GM19035 (cell line): ENCODE data around the gene IPO5.

ENCODE experiments used
- ATAC-seq: cut with Tn5 transposase; IDR thresholded peaks from one replicate; pipeline ENCODE4 v1.9.1; 2021; ENCODE audit not compliant: unreplicated experiment

Gene IPO5

DNA sequence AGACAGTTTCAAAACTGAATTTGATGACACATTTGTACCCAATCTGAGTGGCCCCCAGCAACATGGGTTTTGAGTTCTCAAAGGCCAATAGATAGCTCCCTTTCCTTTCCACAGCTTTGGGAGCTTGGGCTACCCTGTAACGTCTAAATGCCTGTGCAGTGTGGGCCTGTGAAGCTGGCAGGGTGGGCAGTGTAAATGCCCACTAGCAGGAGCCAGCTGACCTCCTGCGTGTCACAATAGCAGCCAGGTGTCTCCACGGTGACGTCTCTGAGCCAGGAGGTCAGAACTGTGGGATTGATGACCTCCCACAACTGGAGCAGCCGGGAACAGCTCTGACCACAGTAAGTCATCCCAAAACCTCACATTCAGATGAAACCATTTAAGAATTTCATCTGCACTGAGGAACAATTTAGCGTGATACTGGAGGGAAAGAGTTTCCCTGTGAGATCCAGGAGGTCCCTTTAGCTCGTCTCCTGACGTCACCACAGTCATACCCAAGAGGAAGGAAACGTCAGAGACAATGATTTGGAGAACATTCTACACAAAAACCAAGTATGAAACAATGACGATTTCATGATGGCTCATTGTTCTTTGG, at the start of gene IPO5:
IPO5 (plus strand) TSS at position 300 of the 595 bp plus-strand sequence. CDS start 23,022 bp downstream, outside the sequence.
- ATAC-seq: no peak

DNA sequence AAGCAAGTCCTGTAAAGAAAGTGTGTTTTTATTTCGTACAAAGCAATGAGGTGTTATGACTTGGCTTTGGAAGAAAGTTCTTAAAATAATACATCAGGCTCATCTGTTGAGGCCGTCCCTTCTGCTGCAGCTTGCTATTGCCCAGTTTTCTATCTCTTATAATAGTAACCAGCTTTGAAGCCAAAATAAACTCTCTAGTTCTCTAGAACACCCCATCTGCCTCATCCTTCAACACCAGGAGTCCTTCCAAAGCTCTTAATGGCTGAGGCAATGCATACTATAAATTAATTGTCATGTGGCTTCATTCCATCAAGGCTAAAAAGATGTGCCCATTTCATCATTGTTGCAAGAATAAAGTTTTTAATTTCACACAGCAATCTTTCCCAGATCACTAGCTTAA, 49.4 kb upstream of the IPO5 start:
- ATAC-seq: no peak

DNA sequence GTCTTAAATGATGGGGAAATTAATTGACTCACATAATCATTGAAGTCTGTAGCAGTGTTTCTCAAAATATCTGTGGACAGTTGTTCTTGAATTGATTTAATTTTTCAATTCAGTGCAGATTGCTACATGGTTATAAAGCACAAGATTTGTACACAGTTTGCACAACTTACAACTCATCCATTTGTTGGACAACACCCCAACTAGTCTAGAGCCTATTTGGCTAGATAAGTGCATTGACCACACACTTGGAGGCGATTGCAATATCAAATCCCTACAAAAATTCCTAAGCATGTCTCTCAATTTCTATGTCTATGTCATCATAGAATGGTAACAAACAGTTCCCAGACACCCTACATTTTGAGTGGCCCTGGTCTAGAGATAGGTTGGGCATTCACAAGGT, 48.0 kb upstream of the IPO5 start:
- ATAC-seq: no peak

DNA sequence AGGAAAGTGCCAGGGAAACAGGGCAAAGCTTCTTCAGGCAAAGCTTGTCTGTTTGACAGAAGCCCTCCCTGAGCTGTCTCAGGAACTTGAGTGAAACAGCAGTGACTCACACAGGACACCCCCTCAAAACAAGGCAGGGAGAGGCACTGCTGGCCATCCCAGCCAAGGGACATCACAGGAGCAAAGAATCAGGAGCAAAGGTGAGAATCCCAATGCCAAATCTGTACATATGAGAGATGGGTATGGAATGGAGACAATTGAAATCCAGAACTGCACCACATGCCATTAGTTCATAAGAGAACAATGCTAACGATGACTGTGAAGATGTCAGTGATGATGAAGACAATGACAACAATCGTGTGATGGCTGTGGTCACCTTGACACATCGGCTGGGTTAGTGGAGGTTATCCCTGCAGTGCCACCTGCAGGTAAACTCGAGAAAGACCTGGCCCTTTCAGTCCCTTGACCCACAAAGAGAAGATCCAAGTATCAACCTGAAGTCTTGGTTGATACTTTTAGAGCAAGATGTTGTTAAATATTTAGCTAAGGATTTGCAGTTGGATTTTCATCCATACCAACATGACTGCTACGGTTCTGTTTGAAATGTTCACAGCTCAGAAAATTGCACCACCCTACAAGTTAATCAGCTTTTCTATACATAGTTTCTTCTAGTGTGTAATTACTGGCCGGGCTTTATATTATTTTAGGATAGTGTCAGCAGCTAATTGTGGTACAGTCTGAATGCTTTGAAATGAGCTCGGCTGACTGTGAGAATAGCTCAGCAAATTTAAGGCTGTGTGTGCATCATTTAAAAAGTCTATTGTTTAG, 42.0 kb upstream of the IPO5 start:
- peak; percentile 82 for ATAC-seq

DNA sequence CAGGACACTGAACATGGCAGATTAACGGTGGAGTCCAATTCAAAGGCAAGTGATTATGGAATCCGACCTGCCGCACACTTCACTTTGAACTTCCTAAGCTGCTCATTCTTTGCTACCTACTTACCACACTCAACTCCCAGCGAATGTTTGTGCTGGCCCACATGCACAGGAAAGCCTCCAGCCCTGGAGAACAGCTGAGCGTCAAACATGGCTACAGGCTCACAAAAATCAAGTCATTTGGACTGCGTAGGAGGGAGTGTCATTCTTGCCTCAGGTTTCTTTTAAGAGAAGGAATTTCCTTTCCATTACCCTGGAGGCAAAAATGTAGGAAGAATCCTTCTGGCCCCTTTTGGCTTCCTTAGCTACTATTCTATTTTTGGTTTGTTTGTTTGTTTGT, 41.3 kb upstream of the IPO5 start:
- ATAC-seq: no peak

DNA sequence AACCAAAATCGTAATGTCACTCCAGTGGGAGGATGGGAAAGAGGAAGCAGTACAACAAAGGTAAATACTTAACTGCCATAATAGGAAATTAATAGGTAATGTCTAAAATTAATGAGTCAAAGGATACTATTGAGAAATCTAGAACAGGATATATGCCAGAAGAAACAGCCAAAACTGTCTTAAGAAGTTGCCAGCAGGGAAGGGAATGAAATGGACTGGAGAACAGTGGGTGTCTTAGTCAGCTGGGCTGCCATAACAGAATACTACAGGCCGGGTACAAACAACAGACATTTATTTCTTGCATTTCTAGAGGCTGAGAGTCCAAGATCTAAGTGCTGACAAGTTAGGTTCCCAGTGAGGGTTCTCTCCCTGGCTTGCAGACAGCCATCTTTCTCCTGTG, 40.3 kb upstream of the IPO5 start:
- no peak for ATAC-seq

DNA sequence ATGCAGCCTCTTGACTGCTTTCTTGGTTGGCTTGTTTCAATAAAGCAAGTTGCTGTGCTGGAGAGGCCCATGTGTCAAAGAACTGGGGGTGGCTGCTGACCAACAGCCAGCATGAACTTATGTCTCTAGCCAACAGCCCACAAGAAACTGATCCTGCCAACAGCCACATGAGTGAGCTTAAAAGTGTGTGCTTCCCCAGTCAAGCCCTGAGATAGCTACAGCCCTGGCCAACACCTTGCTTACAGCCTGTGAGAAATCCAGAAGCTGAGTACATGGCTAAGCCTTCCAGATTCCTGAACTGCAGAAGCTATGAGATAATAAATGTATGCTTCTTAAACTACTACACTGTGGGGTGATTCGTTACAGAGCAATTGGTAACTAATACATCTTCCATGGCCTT, 38.9 kb upstream of the IPO5 start:
- no peak for ATAC-seq

DNA sequence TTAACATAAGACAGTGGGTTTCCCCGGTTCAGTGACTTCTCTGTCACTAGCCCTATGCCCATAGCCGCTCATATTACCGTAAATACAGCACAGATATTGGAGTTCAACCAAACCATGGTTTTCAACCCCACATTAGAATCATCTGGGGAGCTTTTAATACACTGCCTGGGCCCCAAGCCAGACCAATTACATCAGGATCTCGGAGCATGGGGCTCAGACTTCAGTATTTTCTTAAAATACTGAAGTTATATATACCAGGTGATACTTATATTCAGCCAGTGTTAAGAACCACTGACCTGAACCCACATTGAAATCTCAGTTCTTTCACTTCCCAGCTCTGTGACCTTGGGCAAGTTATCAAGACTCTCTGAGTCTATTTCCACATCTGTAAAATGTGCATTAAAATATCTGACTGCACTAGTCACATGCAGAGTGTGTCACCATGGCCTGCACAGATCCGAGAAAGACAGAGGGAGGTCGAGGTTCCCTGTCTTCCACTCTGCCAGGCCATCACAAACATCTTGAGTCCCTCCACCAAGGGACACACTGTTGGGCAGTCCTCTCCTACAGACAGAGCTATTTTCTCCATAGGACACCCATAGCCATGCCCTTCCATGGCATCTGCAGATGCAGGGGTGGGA, 32.2 kb upstream of the IPO5 start:
- ATAC-seq: no peak

DNA sequence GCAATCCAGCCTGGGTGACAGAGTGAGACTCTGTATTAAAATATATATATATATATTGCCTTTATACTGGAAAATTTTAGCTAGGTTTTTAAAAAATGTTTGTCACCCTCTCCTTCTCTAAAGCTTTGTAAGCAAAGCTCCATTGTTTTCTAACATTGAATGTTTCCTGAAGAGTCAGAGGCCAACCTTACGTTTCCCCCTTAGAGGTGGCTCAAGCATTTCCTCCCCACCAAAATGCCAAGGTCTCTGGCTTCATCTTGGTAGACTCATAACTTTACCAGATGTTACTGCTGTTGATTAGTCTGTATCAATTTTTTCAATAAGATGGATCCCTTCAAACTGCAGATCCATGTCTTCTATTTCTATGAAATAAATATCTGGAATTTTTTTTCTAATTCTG, 25.2 kb upstream of the IPO5 start:
- ATAC-seq: no peak

DNA sequence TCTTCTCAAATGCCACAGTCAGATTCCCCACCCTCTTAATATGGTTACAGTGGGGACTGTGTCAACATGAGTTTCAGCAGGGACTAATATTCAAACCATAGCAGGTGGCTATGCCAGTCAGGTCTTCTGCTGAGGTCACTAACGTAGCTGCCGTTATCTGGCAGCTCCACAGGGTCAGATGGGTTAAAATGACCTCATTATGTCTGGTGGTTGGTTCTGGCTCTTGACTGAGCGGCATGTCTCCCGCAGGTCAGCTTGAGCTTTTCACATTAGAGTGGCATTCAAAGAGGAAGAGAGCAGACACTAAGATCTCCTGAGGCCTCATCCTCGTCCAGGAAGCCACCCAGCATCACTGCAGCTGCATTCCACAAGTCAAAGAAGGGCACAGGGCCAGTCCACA, 21.4 kb upstream of the IPO5 start:
- ATAC-seq: no peak

DNA sequence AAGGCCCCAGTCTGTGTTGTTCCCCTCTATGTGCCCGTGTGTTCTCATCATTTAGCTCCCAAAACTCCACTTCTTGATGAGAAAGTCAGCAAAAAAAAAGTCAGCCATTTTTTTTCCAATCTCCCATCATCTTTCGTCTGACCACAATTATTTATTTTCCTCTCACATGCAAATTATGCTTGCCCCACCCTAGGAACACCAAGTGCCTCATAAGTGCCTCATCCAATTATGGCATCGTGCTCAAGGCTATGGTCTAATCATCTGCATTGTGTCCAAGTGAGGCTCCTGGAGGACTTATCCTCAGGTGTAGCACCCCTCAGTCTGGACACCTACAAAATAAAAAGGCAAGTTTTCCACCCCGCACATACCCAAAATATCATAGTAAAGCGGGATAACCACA, 20.8 kb upstream of the IPO5 start:
- ATAC-seq: no peak

DNA sequence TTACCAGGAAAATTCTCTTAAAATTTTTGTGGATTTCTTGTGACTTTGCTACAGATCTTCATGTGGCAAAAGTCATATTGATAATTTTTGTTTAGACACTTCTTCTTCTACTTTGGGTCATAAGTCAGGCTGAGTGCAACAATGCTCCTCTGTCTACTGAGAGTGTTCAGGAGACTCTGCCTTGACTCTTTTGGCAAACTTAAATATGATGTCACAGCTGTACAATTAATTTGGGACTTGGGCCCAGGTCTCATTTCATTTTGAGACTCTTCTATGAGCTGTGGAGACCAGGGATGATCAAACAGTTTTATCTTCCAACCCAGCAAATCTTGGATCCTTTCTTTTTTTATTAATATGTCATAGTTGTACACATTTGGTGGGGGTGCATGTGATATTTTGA, 19.7 kb upstream of the IPO5 start:
- no peak for ATAC-seq

DNA sequence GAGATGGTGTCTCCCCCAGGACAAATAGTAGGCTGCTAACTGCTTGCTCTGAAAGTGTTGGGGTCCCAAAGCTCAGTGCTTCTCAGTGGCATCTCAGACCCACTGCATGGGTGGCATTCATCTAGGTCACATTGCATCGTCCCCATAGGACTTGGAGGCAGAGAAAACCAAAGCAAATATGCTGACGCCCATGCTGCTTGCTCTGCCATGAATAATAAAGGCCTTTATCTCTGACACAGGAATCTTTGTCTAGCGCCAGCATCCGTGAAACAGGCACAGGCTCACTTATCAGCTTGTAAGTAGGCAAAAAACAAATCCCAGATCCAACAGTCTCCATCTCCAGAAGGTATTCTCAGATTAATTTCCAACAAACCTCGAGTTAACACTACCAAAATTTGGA, 18.9 kb upstream of the IPO5 start:
- no peak for ATAC-seq

DNA sequence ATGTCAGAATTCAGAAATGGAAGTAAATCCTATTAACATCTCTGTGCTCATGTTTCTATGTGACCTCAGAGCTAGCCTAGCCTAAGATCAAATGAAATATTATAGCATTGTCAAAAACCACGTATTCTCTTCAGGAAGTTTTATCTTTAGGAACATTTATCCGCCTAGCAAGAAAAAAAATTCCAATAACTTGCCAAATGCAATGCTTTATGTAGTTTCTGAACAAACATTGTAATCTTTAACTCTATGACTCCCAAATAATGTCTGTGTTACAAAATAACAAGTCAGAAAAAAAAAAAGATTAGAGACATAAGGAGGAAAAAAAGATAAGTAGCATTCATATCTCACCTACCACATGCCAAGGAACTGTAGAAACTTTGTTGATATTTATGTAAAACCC, 18.4 kb upstream of the IPO5 start:
- ATAC-seq: no peak

DNA sequence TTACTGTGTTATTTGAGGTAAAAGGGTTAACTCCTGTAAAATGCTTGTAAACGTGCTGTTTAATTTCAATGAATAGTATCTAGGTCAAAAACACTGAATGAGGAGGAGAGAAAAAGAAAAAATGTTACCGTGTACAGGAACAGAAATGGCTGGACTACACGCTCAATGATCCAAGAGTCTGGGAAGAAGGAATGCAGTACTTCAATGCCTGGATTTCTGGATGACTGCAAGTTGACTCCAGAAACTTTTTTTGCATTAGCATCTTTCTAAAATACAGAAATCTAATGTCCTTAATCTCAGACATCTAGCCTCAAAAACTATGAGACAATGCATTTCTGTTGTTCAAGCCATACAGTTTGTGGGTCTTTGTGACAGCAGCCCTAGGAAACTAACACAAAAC, 17.4 kb upstream of the IPO5 start:
- ATAC-seq: no peak

DNA sequence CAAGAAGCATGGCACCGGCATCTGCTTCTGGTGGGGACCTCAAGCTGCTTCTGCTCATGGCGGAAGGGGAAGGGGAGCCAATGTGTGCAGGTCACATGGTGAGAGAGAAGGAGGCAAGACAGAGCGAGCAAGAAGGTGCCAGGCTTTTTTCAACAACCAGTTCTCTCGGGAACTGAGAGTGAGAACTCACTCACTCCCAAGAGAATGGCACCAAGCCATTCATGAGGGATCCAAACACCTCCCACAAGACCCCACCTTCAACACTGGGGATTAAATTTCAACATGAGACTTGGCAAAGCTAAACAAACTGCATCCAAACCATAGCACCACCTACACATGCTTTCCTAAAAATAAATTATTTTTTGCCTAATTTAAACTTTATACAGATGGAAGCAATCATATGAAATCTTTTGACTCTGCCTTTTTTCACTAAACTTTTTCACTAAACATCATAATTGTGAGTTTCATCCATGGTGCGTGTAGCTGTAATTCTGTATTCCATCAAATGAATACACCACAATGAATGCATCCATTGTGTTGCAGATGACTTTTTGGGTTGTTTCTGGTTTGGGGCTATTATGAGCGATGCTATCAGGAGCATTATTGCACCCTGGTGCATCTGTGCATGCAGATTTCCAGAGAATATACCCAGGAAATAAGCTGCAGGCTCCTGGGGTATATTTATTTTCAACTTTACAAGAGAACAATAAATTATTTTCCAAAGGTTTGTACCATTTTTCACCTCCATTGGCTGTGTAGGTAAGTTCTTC, 14.6 kb upstream of the IPO5 start:
- no peak for ATAC-seq

DNA sequence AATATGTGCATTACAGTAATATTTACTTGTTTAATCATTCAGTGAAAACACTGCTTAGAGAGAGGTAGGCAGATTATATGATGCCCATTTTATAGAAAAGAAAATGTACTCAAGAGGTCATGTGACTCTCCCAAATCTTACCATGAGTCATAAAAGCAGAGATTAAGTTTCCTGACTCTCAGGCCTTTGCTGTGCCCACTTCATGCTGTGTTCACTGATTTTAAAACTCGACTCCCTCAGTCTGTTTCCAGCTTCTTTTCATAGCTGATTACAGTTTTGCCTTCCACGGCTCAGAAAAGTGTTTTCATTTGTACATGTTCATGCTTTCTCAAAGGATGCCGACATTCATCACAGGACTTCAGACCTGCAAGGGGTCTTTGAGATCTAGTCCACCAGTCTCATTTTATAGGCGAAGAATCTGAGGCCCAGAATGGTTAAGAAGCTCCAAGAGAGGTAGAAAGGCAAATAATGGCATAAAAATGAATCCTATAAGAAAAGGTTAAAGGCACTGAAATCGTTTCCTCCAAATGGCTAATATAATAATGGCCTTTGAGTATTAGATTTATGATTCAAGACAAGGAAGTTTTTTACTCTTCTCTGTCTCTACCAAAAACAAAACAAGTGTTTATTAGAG, 9.0 kb upstream of the IPO5 start:
- no peak for ATAC-seq

DNA sequence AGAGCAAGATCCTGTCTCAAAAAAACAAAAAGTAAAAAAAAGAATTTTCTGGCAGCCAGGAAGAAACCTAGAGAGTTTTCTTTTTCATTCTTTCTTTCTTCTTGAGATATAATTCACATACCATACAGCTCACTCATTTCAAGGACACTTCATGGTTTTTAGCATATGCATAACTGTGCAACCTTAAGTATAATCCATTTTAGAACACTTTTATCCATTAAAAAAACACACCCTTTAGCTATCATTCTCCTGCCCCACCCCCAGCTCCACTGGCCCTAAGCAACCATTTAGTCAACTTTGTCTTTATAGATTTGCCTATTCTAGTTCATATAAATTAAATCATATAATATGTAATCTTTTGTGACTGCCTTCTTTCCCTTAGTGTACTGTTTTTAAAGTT, 8.1 kb upstream of the IPO5 start:
- no peak for ATAC-seq

DNA sequence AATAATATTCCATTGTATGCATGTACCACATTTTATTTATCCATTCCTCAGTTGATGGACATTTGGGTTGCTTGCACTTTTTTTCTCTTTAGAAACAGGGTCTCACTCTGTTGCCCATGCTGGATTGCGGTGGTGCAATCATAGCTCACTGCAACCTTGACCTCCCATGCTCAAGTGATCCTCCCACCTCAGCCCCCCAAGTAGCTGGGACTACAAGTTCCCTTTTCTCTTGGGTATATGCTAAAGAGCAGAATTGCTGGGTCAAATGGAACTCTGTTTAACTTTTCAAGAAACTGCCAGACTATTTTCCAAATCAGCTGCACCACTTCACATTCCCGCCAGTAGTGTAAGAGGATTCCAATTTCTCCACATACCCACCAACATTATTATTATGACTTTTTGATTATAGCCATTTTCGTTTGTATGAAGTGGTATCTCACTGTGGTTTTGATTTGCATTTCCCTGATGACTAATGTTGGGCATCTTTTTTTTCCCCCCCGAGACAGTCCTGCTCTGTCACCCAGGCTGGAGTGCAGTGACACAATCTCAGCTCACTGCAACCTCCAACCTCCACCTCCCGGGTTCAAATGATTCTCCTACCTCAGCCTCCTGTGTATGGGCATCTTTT, 7.6 kb upstream of the IPO5 start:
- no peak for ATAC-seq

DNA sequence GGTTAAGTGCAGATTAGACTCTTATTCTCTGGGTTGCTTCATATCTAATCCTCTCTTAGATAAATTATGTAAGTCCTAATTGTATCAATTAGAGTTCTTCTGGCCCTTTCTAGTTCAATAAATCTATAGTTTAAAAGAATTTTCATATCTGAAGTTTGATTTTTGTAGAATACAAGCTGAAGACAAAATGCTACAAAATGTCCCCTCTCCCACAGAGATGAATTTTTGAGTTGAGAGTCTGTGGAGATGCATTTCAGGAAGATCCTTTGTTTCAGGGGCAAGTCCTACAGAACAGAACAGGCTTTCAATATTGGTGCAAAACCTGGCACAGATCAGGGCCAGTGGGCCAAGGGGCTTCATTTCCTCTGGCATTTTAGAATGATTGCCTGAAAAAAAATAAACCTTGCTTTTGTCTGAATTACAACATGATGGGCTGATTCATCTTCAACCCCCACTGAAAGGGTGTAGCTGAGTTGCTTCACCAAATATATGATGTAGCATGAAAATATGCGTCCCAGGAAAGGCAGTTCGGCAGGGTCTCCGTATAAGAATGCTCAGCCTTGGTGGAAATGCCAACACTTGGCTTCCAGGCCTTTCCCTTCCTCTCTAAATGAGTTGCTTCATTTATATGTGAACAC, 6.4 kb upstream of the IPO5 start:
- no peak for ATAC-seq
